Measurements from ENCODE around the gene G6PC1. TPM values are rescaled to one million over a fixed set of nuclear protein-coding genes. Genes with fewer than 3 reads are reported as not detected.

Gene G6PC1
- total and polyA plus RNA-seq, 2 of the 13 experiments (the other 11 are each of a cell fraction or from before 2014, with no cell fraction given), result 1.7 to 37.9 TPM

DNA sequence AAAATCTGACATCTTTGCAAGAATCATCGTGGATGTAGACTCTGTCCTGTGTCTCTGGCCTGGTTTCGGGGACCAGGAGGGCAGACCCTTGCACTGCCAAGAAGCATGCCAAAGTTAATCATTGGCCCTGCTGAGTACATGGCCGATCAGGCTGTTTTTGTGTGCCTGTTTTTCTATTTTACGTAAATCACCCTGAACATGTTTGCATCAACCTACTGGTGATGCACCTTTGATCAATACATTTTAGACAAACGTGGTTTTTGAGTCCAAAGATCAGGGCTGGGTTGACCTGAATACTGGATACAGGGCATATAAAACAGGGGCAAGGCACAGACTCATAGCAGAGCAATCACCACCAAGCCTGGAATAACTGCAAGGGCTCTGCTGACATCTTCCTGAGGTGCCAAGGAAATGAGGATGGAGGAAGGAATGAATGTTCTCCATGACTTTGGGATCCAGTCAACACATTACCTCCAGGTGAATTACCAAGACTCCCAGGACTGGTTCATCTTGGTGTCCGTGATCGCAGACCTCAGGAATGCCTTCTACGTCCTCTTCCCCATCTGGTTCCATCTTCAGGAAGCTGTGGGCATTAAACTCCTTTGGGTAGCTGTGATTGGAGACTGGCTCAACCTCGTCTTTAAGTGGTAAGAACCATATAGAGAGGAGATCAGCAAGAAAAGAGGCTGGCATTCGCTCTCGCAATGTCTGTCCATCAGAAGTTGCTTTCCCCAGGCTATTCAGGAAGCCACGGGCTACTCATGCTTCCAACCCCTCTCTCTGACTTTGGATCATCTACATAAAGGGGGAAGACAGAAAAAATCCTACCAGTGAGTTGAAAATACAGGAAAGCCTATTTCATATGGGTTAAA is at the start of gene G6PC1 (continued):
- TF ChIP-seq ZBTB2 (CRISPR knock-in tag; IDR thresholded peaks at IDR 0.05; ENCODE audit: low read depth) (no peak), HMG20A (CRISPR knock-in tag; IDR thresholded peaks at IDR 0.05; ENCODE audit: borderline replicate concordance) (peak; percentile 84; the same call in 1 of the 2 replicates), CBX1 (IDR thresholded peaks at IDR 0.05; ENCODE audit: low read depth) (no peak), ZNF670 (CRISPR knock-in tag; IDR thresholded peaks at IDR 0.05; ENCODE audit: borderline replicate concordance) (no peak; the same call in 1 of the 2 replicates), NKX3-1 (CRISPR knock-in tag; IDR thresholded peaks at IDR 0.05) (no peak), MED8 (CRISPR knock-in tag; IDR thresholded peaks at IDR 0.05; ENCODE audit: insufficient replicate concordance) (no peak), ZNF598 (CRISPR knock-in tag; IDR thresholded peaks at IDR 0.05; ENCODE audit: borderline replicate concordance) (no peak; the same call in 1 of the 2 replicates), HIC2 (CRISPR knock-in tag; IDR thresholded peaks at IDR 0.05; ENCODE audit: low read depth) (peak; percentile 70; the same call in 1 of the 2 replicates), ZNF768 (CRISPR knock-in tag; IDR thresholded peaks at IDR 0.05) (no peak), ZNF12 (CRISPR knock-in tag; IDR thresholded peaks at IDR 0.05) (0 out of 2 replicates have a peak, but pooled peaks have one; percentile 13)
- TF ChIP-seq, protein P1, sequence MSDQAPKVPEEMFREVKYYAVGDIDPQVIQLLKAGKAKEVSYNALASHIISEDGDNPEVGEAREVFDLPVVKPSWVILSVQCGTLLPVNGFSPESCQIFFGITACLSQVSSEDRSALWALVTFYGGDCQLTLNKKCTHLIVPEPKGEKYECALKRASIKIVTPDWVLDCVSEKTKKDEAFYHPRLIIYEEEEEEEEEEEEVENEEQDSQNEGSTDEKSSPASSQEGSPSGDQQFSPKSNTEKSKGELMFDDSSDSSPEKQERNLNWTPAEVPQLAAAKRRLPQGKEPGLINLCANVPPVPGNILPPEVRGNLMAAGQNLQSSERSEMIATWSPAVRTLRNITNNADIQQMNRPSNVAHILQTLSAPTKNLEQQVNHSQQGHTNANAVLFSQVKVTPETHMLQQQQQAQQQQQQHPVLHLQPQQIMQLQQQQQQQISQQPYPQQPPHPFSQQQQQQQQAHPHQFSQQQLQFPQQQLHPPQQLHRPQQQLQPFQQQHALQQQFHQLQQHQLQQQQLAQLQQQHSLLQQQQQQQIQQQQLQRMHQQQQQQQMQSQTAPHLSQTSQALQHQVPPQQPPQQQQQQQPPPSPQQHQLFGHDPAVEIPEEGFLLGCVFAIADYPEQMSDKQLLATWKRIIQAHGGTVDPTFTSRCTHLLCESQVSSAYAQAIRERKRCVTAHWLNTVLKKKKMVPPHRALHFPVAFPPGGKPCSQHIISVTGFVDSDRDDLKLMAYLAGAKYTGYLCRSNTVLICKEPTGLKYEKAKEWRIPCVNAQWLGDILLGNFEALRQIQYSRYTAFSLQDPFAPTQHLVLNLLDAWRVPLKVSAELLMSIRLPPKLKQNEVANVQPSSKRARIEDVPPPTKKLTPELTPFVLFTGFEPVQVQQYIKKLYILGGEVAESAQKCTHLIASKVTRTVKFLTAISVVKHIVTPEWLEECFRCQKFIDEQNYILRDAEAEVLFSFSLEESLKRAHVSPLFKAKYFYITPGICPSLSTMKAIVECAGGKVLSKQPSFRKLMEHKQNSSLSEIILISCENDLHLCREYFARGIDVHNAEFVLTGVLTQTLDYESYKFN (CRISPR knock-in tag; conservative IDR thresholded peaks at IDR 0.05), result peak; percentile 96
- TF ChIP-seq, protein P2, sequence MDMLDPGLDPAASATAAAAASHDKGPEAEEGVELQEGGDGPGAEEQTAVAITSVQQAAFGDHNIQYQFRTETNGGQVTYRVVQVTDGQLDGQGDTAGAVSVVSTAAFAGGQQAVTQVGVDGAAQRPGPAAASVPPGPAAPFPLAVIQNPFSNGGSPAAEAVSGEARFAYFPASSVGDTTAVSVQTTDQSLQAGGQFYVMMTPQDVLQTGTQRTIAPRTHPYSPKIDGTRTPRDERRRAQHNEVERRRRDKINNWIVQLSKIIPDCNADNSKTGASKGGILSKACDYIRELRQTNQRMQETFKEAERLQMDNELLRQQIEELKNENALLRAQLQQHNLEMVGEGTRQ (IDR thresholded peaks at IDR 0.05; ENCODE audit: low read depth, low read length), result no peak
- TF ChIP-seq, protein P2 (CRISPR knock-in tag; IDR thresholded peaks at IDR 0.05; ENCODE audit: borderline replicate concordance), result no peak

All from HepG2 (cell line).